Hepatocyte (in vitro differentiated cells): ENCODE data around the gene COL4A1. TPM values are rescaled to one million over a fixed set of nuclear protein-coding genes. Genes with fewer than 3 reads are reported as not detected.

ENCODE experiments used
- DNase-seq: peaks from one replicate; pipeline ENCODE4 v3.0.0-alpha.2; 2016; ENCODE audit warnings: low spot score
- H2AFZ ChIP-seq: fragments of 200-600 bp; sonication (generic); 2 replicates; pipeline ENCODE4 v1.6.0; 2016; ENCODE audit warnings: antibody characterized with exemption, mild to moderate bottlenecking
- H3K27ac ChIP-seq: fragments of 200-600 bp; sonication (generic); 2 replicates; pipeline ENCODE4 v1.5.1; 2016; ENCODE audit warnings: mild to moderate bottlenecking
- H3K27me3 ChIP-seq: fragments of 200-600 bp; sonication (generic); 2 replicates; pipeline ENCODE4 v1.6.1; 2016
- H3K36me3 ChIP-seq: fragments of 200-600 bp; sonication (generic); replicated peaks from 2 replicates; pipeline ENCODE4 v1.5.1; 2016; ENCODE audit warnings: low read depth; ENCODE audit not compliant: insufficient read depth
- H3K4me1 ChIP-seq: fragments of 200-600 bp; sonication (generic); 2 replicates; pipeline ENCODE4 v1.5.1; 2016; ENCODE audit warnings: mild to moderate bottlenecking, moderate library complexity; ENCODE audit not compliant: insufficient read depth
- H3K4me2 ChIP-seq: fragments of 200-600 bp; sonication (generic); 2 replicates; pipeline ENCODE4 v1.6.0; 2016
- H3K4me3 ChIP-seq: fragments of 200-600 bp; sonication (generic); 2 replicates; pipeline ENCODE4 v1.5.1; 2016; ENCODE audit warnings: mild to moderate bottlenecking
- H3K79me2 ChIP-seq: fragments of 200-600 bp; sonication (generic); 2 replicates; pipeline ENCODE4 v1.6.0; 2017; ENCODE audit warnings: mild to moderate bottlenecking
- H3K9me2 ChIP-seq: fragments of 200-600 bp; sonication (generic); replicated peaks from 2 replicates; pipeline ENCODE4 v1.6.0; 2017; ENCODE audit warnings: mild to moderate bottlenecking; ENCODE audit not compliant: insufficient read depth
- H3K9me3 ChIP-seq: fragments of 200-600 bp; sonication (generic); 2 replicates; pipeline ENCODE4 v1.5.1; 2016; ENCODE audit warnings: low read depth, mild to moderate bottlenecking
- H4K20me1 ChIP-seq: fragments of 200-600 bp; sonication (generic); 2 replicates; pipeline ENCODE4 v1.6.0; 2016; ENCODE audit warnings: mild to moderate bottlenecking; ENCODE audit not compliant: insufficient read depth, poor library complexity, severe bottlenecking
- CTCF ChIP-seq: fragments of 200-600 bp; sonication (generic); IDR thresholded peaks from 2 replicates; pipeline ENCODE4 v1.5.1; 2016; ENCODE audit warnings: antibody characterized with exemption, mild to moderate bottlenecking; ENCODE audit not compliant: poor library complexity
- EZH2 ChIP-seq: fragments of 200-600 bp; sonication (generic); IDR thresholded peaks from 2 replicates; pipeline ENCODE4 v1.6.1; 2016; ENCODE audit warnings: antibody characterized with exemption, mild to moderate bottlenecking, borderline replicate concordance
- EZH2phosphoT487 ChIP-seq: fragments of 200-600 bp; sonication (generic); IDR thresholded peaks from one replicate; pipeline ENCODE4 v1.6.1; 2018; ENCODE audit warnings: antibody characterized with exemption, mild to moderate bottlenecking, low read depth, moderate library complexity; ENCODE audit not compliant: unreplicated experiment, severe bottlenecking
- WGBS: methylation state at CpG from one replicate; pipeline ENCODE4 v1.1.6; 2016; ENCODE audit warnings: low lambda C conversion rate; ENCODE audit errors: missing lambda C conversion rate; 5-methylcytosine and 5-hydroxymethylcytosine counted together
- polyA plus RNA-seq: library from polyadenylated mRNA; unstranded; fragments of >200 nt; fragmentation: Nextera tagmentation; extraction: Ambion mirVana; gene quantifications from 2 replicates; pipeline ENCODE4 v1.2.1, GENCODE V29; 2016
- total RNA-seq: library from RNA; depleted of rRNA; stranded (reverse); fragments of >200 nt; gene quantifications from 2 replicates; pipeline ENCODE4 v1.2.3, GENCODE V29; 2014

Gene COL4A1
- total and polyA plus RNA-seq, 2 experiments from 2014 or later = 138 to 269 TPM

- Histone ChIP-seq H3K27me3 (no peaks in the 10 kb centered on the region), H3K4me2 (no peak overlapping the region), H3K36me3 (no peaks in the 10 kb centered on the region), H3K4me1 (no peaks in the 10 kb centered on the region), H4K20me1 (no peaks in the 10 kb centered on the region), H3K79me2 (peaks cover 36% of the 10 kb centered on the region), H3K9me3 (no peaks in the 10 kb centered on the region), H3K4me3 (no peak overlapping the region), H3K9me2 (no peaks in the 10 kb centered on the region), H3K27ac (no peak overlapping the region), H2AFZ (no peak overlapping the region)
- WGBS = 86% methylated on average over 7 of the region's 7 CpGs
- TF ChIP-seq EZH2phosphoT487 (no peak), CTCF (no peak), EZH2 (no peak)
- DNase-seq = no peak
These were observed 28.1 kb downstream of the COL4A1 start for GRCh38 chr13:110278859-110279258.

GRCh38 chr13:110277357-110277975 lies 29.5 kb downstream of the COL4A1 start:
- H4K20me1 ChIP-seq = no peaks in the 10 kb centered on the region
- no peaks in the 10 kb centered on the region for H3K36me3 ChIP-seq
- no peaks in the 10 kb centered on the region for H3K27me3 ChIP-seq
- no peaks in the 10 kb centered on the region for H3K9me3 ChIP-seq
- no peak overlapping the region for H3K27ac ChIP-seq
- WGBS = 74% methylated on average over 5 of the region's 5 CpGs
- TF ChIP-seq EZH2phosphoT487 (no peak), CTCF (no peak), EZH2 (no peak)
- H3K4me1 ChIP-seq = no peaks in the 10 kb centered on the region
- H3K9me2 ChIP-seq = no peaks in the 10 kb centered on the region
- peaks cover 38% of the 10 kb centered on the region for H3K79me2 ChIP-seq
- no peak overlapping the region for H2AFZ ChIP-seq
- DNase-seq = no peak
- no peak overlapping the region for H3K4me2 ChIP-seq
- H3K4me3 ChIP-seq = no peak overlapping the region

GRCh38 chr13:110276553-110276950 lies 30.4 kb downstream of the COL4A1 start:
- Histone ChIP-seq H3K9me2 (no peaks in the 10 kb centered on the region), H3K4me1 (no peaks in the 10 kb centered on the region), H3K4me3 (no peak overlapping the region), H3K79me2 (peaks cover 38% of the 10 kb centered on the region), H3K4me2 (no peak overlapping the region), H2AFZ (no peak overlapping the region), H3K27ac (no peak overlapping the region), H3K9me3 (no peaks in the 10 kb centered on the region), H3K27me3 (no peaks in the 10 kb centered on the region), H3K36me3 (no peaks in the 10 kb centered on the region), H4K20me1 (no peaks in the 10 kb centered on the region)
- TF ChIP-seq EZH2phosphoT487 (no peak), CTCF (no peak), EZH2 (no peak)
- no peak for DNase-seq
- WGBS = 94% methylated on average over 5 of the region's 5 CpGs
